Retinal pigment epithelial cell (primary cell): ENCODE data around the gene ANKRD11.

Experiments used
- DNase-seq: peaks from one replicate; pipeline ENCODE4 v3.0.0-alpha.2; 2010; ENCODE audit warnings: low read depth
- H3K4me3 ChIP-seq: 2 replicates; pipeline ENCODE4 v1.5.1; 2011; ENCODE audit warnings: mild to moderate bottlenecking, low read length, control low read depth, moderate library complexity
- CTCF ChIP-seq: conservative IDR thresholded peaks from 2 replicates; pipeline ENCODE4 v1.5.1; 2011; ENCODE audit warnings: low read depth, low read length, control low read depth, inconsistent platforms

Gene ANKRD11

GRCh38 chr16:89274561-89275283 lies 215.6 kb downstream of the ANKRD11 start:
- no peak for DNase-seq
- no peak overlapping the region for H3K4me3 ChIP-seq
- TF ChIP-seq CTCF = no peak

- DNase-seq = no peak
- no peak overlapping the region for H3K4me3 ChIP-seq
- TF ChIP-seq CTCF = no peak
These were observed 216.5 kb downstream of the ANKRD11 start for GRCh38 chr16:89273741-89274472.

- DNase-seq = no peak
- TF ChIP-seq CTCF = no peak
- no peak overlapping the region for H3K4me3 ChIP-seq
These were observed 217.7 kb downstream of the ANKRD11 start for GRCh38 chr16:89272631-89273030.

GRCh38 chr16:89270666-89271345 lies 219.6 kb downstream of the ANKRD11 start:
- TF ChIP-seq CTCF = no peak
- no peak overlapping the region for H3K4me3 ChIP-seq
- DNase-seq = no peak

- no peak for TF ChIP-seq CTCF
- no peak for DNase-seq
- H3K4me3 ChIP-seq = no peak overlapping the region
These were observed 220.3 kb downstream of the ANKRD11 start for GRCh38 chr16:89269805-89270665.

- DNase-seq = no peak
- no peak for TF ChIP-seq CTCF
- no peak overlapping the region for H3K4me3 ChIP-seq
These were observed 221.2 kb downstream of the ANKRD11 start for GRCh38 chr16:89268987-89269735.
